GM21390 (cell line): ENCODE measurements around the gene LCN15.
"Not testable (repeated sequence)": the region's sequence is repeated elsewhere in the genome, so short reads cannot be mapped to it uniquely, and the experiment has no call there.

Experiments used
- ATAC-seq: cut with Tn5 transposase; IDR thresholded peaks from one replicate; pipeline ENCODE4 v1.9.1; 2021; ENCODE audit not compliant: unreplicated experiment

Gene LCN15

DNA sequence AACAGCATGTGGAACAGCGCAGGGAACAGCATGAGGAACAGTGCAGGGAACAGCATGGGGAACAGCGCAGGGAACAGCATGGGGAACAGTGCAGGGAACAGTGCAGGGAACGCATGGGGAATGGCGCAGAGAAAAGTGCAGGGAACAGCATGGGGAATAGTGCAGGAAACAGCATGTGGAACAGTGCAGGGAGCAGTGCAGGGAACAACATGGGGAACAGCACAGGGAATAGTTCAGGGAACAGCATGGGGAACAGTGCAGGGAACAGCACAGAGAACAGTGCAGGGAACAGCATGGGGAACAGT is 8.2 kb downstream of the LCN15 start:
- no peak for ATAC-seq

DNA sequence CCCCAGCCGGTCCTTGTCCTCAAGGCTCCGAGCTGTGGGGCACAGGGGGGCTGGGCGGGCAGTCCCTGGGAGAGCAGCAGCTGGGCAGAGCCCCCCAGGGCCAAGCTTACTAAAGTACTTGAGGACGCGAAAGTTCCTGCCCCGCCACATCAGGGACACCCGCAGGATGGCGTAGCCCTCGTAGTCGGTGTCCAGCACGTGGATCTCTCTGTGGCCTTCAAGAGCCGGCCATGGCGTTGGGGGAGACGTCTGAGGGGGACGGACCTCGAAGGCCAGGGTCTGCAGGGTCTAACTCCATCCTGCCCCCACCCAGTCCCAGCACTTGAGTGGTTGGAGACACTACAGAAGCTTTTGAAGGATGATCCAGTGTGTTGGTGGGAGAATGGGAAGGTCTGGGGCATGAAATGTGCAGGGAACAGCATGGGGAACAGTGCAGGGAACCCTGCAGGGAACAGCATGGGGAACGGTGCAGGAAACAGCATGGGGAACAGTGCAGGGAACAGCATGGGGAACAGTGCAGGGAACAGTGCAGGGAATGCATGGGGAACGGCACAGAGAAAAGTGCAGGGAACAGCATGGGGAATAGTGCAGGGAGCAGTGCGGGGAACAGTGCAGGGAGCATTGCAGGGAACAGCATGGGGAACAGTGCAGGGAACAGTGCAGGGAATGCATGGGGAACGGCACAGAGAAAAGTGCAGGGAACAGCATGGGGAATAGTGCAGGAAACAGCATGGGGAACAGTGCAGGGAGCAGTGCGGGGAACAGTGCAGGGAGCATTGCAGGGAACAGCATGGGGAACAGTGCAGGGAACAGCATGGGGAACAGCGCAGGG is 8.8 kb downstream of the LCN15 start:
- not testable (repeated sequence) for ATAC-seq

DNA sequence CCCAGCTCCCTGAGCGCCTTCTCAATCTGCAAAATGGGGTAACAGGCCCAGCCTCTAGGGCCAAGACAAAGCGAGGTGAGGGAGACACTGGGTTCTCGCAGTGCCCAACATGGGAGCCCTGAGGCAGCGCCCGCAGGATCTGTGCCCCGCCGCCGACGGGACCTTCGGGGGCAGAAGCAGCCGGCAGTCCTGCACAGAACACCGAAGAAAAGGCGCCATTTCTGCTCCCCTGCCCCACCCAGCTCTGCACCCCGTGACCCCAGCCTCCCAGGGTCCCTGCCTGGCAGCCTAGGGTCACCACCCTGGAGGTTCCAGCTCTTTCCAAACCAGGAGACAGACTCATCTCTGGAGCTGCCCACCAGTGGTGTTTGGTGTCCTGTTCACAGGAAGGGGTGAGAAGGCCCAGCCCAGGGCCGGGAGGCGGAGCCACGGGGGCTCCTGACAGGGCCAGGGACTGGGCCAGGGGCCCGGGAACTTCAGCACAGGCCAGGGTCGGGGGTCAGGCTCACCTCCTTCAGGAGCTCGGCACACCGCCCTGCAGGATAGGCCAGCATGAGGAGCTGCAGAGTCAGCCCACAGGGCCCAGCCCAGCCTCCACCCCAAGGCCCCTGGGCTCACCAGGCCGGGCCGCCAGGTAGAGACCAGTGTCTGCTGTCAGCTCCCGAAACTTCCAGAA is 9.6 kb downstream of the LCN15 start:
- ATAC-seq: no peak

DNA sequence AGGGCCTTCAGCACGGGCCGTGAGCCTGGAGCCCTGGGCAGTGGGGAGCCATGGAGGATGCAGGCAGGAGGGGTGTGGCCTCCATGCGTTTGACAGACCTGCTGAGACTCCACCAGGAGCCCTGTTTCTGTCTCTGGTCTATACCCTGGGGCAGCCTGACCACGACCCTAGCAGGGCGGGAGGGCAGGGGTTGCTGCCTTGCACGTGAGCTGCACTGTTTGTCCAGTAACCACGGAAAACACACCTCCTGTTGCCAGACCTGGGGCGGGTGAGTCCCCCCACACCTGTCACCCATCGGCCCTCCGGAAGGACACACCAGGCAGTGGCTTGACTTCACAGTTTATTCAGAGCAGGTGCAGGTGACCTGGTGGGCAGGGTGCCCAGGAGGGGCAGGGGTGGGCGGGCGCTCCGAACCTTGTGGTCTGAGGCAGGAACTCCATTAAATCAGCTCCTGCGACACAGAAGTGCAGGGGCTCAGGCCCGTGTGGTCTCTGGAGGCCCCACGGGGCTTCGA is 10.2 kb downstream of the LCN15 start:
- ATAC-seq: no peak

DNA sequence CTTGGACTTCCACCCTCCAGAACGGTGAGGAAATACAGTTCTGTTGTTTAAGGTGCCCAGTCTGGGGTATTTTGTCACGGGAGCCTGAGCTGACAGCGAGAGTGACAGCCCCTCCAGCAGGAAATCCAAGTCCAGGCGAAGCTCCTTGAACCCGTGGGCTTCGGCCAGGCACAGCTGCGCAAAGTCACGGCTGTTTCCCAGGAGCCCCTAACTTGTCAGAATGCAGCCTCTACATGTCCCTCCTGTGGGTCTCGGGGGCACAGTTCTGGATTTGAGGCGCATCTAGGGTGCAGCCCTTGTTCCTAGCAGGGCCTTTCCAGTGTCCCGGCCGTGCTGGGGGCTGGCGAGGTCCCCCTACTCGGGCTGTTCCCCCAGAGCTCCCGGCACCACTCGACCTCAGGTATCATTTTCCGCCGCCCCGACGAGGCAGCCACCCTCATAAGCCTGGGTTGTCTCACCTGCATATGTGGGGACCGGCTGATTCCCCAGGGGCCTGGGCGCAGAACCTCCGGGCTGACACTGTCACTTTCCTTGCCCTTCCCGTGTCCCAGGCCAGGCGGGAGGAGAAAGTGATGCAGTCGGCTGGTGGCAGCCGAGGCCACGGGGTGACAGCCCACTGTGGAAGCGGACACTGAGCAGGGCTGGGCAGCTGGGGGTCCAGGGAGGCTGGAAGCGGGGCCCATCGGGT is 10.8 kb downstream of the LCN15 start:
- ATAC-seq: no peak

DNA sequence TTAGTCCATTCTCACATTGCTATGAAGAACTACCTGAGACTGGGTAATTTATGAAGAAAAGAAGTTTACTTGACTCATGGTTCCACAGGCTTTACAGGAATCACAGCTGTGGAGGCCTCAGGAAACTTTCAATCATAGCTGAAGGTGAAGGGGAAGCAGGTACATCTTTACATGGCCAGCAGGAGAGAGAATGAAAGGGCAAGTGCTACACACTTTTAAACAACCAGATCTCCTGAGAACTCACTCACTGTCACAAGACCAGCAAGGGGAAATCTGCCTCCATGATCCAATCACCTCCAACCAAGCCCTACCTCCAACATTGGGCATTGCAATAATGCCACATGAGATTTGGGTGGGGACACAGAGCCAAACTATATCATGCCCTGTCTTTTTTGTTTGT is 12.5 kb downstream of the LCN15 start:
- no peak for ATAC-seq

DNA sequence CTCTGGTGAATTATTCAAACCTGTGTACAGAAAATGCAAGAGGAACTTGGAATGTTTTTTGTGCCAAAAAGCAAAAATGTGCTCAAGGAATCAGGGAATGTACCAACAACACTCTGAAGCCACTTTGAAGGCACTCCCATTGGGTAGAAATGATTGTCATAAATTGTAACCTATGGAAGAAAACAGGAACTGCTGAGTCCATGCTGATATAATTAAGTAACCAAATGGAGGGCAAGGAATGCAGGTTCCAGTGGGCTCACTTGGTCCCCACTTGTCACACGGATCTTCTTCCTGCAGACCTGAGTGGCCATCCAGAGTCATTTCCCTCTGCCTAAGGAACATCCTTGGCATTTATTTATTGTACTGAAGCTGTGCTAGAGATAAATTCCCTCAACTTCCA is 13.1 kb downstream of the LCN15 start:
- no peak for ATAC-seq

DNA sequence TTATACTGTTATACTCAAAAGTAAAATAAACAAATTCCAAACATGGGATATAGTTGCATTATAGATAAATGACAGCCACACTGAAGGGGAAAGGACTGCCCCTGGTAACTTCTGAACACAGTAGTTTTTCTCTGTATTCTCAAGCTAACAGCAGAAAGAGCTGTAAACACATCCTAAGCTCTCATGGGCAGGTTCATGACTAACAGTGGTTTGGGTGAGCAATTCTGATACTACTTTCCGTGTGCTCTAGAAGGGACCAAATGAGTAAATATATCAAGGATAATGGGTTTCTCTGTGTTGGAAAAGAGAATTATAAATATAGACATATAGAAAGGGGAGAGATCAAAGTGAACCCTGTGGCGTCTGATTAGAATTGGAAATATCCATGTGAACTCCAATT is 13.8 kb downstream of the LCN15 start:
- ATAC-seq: no peak

DNA sequence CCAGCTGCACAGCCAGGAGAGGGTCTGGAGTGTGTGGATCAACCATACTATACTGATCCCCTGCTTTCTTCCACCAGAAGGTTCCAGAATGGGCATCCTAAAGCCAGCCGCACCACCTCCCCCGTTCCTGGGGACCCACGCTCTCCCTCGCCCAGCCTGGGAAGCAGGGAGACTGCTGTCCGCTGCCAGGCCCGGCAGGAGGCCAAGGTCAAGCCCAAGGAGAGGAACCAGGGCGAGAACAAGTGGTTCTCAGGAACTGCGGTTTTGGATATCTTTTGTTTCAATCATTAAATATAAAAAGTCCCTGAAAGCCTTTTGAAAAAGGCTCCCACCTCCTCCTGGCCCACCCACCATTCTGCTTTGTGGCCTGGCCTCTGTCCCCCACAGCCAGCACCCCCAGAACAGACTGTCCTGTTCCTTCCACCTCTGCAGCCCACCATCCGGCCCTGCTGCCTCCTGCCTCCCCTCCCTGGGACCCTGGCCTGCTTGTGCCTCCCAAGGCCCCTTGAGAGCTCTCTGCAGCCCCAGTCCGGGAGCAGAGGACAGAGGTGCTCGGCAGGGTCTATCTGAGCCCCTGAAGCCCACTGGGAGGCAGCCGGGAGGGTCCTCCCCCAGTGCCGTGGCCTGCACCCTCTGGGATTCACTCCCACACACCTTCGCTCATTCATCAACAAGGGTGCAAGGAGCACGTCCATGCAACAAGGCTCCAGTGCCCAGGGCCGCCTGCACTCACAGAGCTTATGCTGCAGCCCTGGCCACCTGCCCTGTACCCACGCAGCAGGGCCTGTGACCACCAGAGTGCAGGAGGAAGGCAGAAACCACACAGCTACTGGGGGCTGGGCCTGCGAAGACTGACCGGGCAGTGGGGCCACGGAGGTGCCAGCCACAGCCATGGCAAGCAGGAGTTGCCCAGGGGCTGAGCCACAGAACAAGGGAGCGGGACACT is 15.4 kb downstream of the LCN15 start:
- no peak for ATAC-seq

DNA sequence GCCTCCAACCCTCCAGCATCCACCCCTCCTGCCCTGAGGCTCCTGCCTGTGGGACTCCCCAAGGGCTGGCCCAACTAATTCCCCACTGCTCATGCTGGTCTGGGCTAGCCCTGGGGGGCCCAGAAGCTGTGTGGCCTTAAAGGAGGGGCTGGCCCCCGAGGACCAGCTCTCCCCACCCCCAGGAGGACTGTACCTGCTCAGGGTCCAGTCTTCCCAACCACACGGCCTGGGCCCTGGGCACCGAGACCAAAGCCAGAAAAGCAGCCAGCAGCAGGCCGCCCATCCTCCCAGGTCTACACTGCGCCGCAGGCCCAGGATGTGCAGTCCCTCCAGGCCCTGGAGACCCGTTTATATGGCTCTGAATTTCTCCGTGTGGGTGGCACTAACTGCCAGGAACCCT is 16.1 kb downstream of the LCN15 start, which contains the start of gene LCN6:
LCN6 (minus strand) TSS at position 325 of the 400 bp plus-strand sequence; CDS start at position 283, 42 bp downstream.
- ATAC-seq: no peak

DNA sequence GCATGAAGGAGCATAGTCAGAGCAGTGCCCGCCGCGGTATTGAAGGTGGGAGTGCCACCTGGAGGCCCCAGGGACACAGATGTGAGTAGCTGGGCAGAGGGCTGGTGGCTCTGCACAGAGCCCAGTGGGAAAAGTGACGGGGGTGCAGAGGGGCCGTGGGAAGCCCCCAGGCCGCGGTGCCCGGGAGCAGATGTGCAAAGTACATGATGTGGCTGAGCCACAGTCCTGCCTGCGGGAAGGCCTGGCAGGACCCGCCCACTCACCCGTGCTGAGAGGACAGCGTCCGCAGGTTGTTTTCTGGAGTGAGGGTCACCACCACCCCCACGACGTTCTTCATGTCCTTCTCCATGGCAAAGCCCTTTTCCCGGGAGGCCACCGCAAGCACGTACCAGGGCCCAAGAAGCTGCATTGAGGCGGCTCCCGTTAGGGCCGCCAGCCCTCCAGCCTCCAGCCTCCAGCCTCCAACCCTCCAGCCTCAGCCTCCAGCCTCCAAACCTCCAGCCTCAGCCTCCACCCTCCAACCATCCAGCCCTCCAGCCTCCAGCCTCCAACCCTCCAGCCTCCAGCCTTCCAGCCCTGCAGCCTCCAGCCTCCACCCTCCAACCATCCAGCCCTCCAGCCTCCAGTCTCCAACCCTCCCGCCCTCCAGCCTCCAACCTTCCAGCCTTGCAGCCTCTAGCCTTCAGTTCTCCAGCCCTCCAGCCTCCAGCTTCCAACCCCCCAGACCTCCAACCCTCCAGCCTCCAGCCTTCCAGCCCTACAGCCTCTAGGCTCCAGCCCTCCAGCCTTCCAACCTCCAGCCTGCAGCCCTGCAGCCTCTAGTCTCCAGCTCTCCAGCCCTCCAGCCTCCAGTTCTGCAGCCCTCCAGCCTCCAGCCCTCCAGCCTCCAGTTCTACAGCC is 16.9 kb downstream of the LCN15 start:
- no peak for ATAC-seq

DNA sequence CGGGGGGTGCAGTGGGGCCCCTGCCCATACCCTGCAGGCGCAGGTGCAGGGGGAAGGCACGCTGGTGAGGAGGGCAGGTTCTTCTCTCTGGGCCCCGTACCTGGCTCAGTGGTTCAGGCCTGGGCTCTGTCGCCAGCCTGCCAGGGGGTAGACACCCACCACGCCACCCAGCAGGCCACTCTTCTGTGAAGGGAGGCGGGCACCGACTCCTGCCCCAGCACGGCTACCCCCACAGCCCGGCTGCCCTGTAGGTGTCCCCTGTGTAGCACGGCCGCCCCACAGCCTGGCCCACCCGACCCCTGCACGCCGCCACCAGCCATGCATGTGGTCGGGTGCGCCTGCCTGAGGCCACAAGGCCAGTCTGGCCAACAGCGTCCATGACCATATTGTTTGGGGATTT is 17.7 kb downstream of the LCN15 start:
- ATAC-seq: no peak

DNA sequence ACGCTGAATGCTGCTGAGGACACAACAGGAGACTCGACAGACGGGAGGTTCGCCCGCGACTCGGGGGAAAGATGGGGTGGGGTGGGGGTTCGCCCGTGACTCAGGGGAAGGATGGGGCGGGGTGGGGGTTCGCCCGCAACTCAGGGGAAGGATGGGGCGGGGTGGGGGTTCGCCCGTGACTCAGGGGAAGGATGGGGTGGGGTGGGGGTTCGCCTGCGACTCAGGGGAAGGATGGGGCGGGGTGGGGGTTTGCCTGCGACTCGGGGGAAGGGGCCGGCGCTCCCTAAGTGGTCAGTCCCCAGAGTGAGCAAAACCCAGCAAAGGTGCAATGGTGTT is 18.2 kb downstream of the LCN15 start:
- no peak for ATAC-seq

DNA sequence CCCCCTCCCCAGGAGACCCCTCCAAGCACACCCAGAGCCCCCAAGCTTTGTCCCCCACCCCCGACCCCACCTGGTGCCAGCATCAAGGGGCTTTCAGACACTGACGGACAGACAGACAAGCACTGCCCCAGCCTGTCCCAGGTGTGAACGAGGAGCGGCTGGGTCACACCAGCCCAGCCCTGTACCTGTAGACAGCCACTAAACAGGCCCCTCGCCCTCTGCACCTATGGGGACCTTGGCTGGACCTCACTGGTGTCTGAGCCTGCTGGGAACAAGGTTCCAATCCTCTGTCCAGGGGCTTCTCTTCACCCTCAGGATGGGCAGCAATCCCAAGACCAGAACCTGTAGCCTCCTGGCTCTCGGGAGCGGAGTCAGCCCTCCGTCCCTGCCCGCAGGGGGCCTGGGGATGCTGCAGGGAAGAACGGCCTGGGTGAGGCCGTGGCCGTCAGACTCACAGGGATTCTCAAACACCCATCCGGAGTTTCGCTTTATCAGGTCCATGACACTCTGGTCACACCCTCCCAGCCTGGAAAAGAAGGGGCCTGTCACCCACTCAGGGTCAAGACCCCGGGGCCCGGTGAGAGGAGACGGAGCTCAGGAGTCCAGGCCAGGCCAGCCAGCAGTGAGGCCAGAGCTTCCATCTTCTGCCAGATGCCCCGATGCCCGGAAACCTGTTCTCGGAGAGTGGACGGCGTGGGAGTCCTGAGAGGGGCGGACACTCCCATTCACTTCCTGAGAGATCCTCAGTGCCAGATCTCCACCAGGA is 18.7 kb downstream of the LCN15 start:
- no peak for ATAC-seq

DNA sequence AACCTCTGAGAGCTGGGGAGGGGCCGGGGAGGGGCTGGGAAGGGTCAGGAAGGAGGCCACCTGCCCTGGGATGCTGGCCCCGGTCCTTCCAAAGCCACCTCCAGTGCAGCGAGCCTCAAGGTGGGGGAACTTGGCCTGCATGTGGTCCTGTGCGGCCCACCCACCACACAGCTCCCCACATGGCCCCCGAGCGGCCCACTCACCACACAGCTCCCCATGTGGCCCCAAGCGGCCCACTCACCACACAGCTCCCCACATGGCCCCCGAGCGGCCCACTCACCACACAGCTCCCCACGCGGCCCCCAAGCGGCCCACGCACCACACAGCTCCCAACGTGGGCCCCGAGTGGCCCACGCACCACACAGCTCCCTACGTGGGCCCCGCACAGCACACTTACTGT is 19.5 kb downstream of the LCN15 start:
- no peak for ATAC-seq

DNA sequence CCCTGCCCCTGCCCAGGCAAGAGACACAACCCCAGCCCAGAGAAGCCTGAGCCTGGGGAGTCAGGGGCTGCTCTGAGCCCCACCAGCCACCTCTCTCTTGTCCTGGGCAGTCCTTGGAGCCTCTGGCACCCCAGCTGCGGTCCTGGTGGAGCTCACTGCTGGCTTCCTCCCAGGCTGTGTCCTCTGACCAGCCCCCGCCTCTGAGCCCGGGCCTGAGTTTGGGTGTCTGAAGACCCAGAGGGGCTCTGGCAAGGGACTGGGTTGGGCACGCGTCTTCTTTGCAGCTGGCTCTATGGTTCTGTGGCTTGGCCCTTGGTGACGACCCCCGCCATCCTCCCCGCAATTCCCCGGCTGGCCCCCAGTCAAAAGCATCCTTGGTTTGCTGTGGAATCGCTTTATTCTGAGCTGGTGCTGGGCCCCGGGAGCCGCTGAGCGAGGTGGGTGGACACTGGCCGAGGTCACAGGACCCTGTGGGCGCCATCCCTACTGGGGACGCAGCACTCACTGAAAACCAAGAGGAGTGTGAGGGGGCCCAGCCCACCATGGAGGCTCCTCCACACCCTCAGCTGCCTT is 20.6 kb downstream of the LCN15 start:
- no peak for ATAC-seq

DNA sequence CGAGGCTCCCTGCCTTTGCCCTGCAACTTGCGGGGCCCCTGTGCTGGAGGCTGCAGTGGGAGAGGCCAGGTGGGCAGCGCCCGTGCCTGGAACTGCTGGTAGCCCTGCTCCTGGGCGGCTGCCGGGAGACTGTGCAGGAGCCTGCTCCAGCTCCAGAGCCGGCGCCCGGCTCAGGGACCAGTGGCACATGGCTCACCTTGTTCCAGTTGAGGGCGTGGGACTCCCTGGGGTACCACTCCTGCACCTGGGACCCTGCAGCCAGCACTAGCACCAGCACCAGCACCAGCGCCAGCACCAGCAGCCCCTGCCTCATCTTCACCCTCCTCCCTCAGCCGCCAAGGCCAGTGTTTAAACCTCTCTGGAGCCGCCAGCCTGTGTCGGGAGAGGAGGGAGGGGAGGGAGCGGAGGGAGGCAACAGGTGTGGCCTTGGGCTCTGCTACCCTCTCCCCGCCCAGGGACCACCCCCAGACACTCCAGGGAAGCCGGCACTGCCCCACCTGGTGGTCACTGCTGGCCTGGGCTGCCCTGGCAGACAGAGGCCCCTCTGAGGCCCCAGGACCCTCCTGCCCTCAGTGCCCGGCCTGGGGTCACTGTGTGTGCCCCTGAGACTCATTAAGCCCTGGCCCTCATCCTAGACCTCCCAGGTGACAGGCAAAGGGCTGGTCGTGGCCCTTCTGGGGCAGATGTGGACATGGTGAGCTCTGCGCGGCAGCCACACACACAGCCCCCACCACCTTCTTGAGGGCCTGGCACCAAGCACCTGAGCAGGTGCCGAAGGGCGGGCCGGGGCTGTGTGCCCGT is 21.5 kb downstream of the LCN15 start, which contains the start of gene LCN10:
LCN10 (minus strand) TSS at position 350 of the 801 bp plus-strand sequence; CDS start at position 313, 37 bp downstream.
- ATAC-seq: no peak
